ENCODE measurements around the gene DNAH17. TPM values are rescaled to one million over a fixed set of nuclear protein-coding genes. Genes with fewer than 3 reads are reported as not detected.

The DNAH17 gene
- total RNA-seq, 1 donor from 2014 or later: not detected

DNA sequence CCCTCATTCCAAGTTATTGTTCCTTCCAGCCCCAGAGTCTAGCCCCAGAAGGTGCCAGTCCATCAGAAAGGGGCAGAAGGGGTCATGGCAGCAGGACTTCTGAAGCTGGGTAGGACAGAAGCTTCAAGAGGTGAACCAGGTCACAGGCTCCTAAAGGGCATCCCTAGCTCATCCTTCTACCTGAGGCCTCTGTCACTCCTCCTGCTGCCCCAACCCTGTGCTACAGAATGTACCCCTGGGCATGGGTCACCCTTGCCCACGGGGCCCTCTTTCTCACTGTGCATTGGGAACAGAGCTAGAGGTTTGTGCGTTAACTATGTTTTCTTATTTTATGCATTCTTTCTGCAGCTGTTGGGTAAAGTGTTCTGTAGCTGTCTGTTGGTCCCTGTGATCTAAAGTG, 46.5 kb downstream of the DNAH17 start:
- no peaks in the 10 kb centered on the region for H3K27me3 ChIP-seq
- TF ChIP-seq, protein P1, sequence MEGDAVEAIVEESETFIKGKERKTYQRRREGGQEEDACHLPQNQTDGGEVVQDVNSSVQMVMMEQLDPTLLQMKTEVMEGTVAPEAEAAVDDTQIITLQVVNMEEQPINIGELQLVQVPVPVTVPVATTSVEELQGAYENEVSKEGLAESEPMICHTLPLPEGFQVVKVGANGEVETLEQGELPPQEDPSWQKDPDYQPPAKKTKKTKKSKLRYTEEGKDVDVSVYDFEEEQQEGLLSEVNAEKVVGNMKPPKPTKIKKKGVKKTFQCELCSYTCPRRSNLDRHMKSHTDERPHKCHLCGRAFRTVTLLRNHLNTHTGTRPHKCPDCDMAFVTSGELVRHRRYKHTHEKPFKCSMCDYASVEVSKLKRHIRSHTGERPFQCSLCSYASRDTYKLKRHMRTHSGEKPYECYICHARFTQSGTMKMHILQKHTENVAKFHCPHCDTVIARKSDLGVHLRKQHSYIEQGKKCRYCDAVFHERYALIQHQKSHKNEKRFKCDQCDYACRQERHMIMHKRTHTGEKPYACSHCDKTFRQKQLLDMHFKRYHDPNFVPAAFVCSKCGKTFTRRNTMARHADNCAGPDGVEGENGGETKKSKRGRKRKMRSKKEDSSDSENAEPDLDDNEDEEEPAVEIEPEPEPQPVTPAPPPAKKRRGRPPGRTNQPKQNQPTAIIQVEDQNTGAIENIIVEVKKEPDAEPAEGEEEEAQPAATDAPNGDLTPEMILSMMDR (IDR thresholded peaks at IDR 0.05): no peak
- TF ChIP-seq EZH2 (IDR thresholded peaks at IDR 0.05) (no peak), EZH2phosphoT487 (IDR thresholded peaks at IDR 0.05) (no peak)
- H3K36me3 ChIP-seq: no peaks in the 10 kb centered on the region
- no peaks in the 10 kb centered on the region for H3K4me1 ChIP-seq
- Mint-ChIP-seq H3K4me3 (no peak overlapping the region), H3K27me3 (ENCODE audit: insufficient read depth, low read depth) (peaks cover 3% of the 10 kb centered on the region), H3K27ac (no peak overlapping the region), H3K36me3 (no peaks in the 10 kb centered on the region), H3K4me1 (peaks cover 19% of the 10 kb centered on the region), H3K9me3 (peaks cover 3% of the 10 kb centered on the region)
- H4K20me1 ChIP-seq (ENCODE audit: low read depth): no peaks in the 10 kb centered on the region
- H3K4me3 ChIP-seq: no peak overlapping the region
- DNase-seq (ENCODE audit: low spot score): no peak
- H3K27ac ChIP-seq: no peak overlapping the region
- no peaks in the 10 kb centered on the region for H3K79me2 ChIP-seq (ENCODE audit: low read depth)
- no peaks in the 10 kb centered on the region for H3K9me3 ChIP-seq (ENCODE audit: low read depth)
- H3F3A ChIP-seq (ENCODE audit: low read depth): peaks cover 2% of the 10 kb centered on the region
- H3K4me2 ChIP-seq: no peak overlapping the region
- H3K9ac ChIP-seq: no peak overlapping the region
- no peak overlapping the region for H2AFZ ChIP-seq (replicated peaks)

DNA sequence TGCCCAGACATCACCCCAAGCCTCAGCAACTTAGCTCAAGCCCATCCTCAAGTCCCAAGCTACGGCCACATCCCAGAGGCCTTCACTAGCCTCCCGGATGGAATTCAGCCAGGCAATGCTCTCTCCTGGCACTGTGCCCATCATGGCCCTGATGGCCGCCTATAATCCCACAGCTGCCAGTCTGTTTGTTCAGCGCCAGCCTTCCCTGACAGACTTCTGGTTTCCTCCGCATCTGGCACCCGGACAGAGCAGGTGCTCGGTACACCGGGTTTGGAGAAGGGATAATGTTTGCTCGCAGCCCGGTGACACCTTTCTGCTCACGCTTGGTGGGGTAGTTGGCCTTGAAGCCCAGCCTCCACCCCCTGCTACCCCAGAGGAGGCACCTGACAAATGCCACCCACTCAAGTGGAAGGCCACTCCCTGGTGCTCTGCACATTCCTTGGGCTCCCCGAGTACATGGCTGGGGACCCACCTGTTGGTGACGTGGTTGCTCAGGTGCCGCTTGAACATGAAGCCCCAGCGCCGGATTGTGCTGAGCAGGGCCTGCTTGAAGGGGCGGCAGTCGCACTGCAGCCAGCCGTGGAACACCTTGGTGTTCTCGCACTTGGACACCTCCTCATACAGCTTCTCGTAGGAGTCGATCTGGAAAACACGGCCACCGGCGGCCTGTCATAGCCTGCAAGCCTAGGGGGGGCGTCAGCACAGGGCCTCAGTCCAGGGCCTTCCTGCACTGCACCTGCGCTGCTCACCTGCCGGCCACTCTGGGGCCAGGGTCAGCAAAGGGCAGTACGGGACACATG, 47.1 kb downstream of the DNAH17 start:
- Mint-ChIP-seq H3K36me3 (no peaks in the 10 kb centered on the region), H3K4me3 (no peak overlapping the region)
- DNase-seq (ENCODE audit: low spot score): no peak

DNA sequence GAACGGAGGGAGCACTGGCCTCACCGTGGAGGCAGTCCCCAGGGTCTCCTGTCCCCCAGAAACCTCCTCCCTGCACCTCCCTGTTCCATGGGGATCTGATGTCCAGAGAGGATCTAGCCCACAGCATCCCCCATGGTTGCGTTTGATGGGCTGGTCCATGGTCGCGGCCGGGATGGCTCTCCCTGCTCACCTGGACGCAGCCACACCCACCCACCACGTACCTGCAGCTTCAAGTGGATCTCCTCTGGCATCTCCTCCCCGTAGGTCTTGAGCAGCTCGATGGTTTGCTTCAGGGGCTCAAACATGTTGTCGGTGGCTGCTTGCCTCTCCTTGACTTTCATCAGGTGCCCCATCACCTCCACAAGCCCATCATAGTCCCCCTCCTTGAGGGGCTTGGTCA, 47.9 kb downstream of the DNAH17 start:
- H3F3A ChIP-seq (ENCODE audit: low read depth): no peaks in the 10 kb centered on the region
- no peaks in the 10 kb centered on the region for H3K9me3 ChIP-seq (ENCODE audit: low read depth)
- no peaks in the 10 kb centered on the region for H3K4me1 ChIP-seq
- H2AFZ ChIP-seq (replicated peaks): no peak overlapping the region
- Mint-ChIP-seq H3K27ac (no peak overlapping the region), H3K4me1 (peaks cover 9% of the 10 kb centered on the region), H3K4me3 (no peak overlapping the region), H3K36me3 (no peaks in the 10 kb centered on the region), H3K27me3 (ENCODE audit: insufficient read depth, low read depth) (peaks cover 3% of the 10 kb centered on the region), H3K9me3 (peaks cover 3% of the 10 kb centered on the region)
- no peak for DNase-seq (ENCODE audit: low spot score)
- no peak overlapping the region for H3K4me3 ChIP-seq
- TF ChIP-seq EZH2 (IDR thresholded peaks at IDR 0.05) (no peak), EZH2phosphoT487 (IDR thresholded peaks at IDR 0.05) (no peak)
- TF ChIP-seq, protein P1 (IDR thresholded peaks at IDR 0.05): no peak
- no peaks in the 10 kb centered on the region for H4K20me1 ChIP-seq (ENCODE audit: low read depth)
- H3K4me2 ChIP-seq: no peak overlapping the region
- H3K9ac ChIP-seq: no peak overlapping the region
- H3K27me3 ChIP-seq: no peaks in the 10 kb centered on the region
- no peaks in the 10 kb centered on the region for H3K79me2 ChIP-seq (ENCODE audit: low read depth)
- H3K36me3 ChIP-seq: no peaks in the 10 kb centered on the region
- no peak overlapping the region for H3K27ac ChIP-seq

More for the DNA sequence above, 47.1 kb downstream of the DNAH17 start:
- H3K4me2 ChIP-seq: no peak overlapping the region
- no peaks in the 10 kb centered on the region for H3F3A ChIP-seq (ENCODE audit: low read depth)
- Mint-ChIP-seq H3K9me3 (peaks cover 3% of the 10 kb centered on the region), H3K4me1 (peaks cover 13% of the 10 kb centered on the region), H3K27ac (no peak overlapping the region), H3K27me3 (ENCODE audit: insufficient read depth, low read depth) (peaks cover 3% of the 10 kb centered on the region)
- H4K20me1 ChIP-seq (ENCODE audit: low read depth): no peaks in the 10 kb centered on the region
- H3K79me2 ChIP-seq (ENCODE audit: low read depth): no peaks in the 10 kb centered on the region
- no peaks in the 10 kb centered on the region for H3K9me3 ChIP-seq (ENCODE audit: low read depth)
- no peak overlapping the region for H3K9ac ChIP-seq
- no peaks in the 10 kb centered on the region for H3K4me1 ChIP-seq
- H2AFZ ChIP-seq (replicated peaks): no peak overlapping the region
- no peak overlapping the region for H3K4me3 ChIP-seq
- H3K27ac ChIP-seq: no peak overlapping the region
- H3K36me3 ChIP-seq: no peaks in the 10 kb centered on the region
- no peaks in the 10 kb centered on the region for H3K27me3 ChIP-seq
- no peak for TF ChIP-seq EZH2phosphoT487 (IDR thresholded peaks at IDR 0.05)
- no peak for TF ChIP-seq EZH2 (IDR thresholded peaks at IDR 0.05)
- TF ChIP-seq, protein P1 (IDR thresholded peaks at IDR 0.05): no peak
